ENCODE results near the gene UBE4B.

- TF ChIP-seq POLR2AphosphoS5 (IDR thresholded peaks at IDR 0.05; ENCODE audit: low read depth) (no peak), CTCF (conservative IDR thresholded peaks at IDR 0.05; ENCODE audit: low read depth in 2 of 2) (no peak), CREB1 (CRISPR knock-in tag; IDR thresholded peaks at IDR 0.05; ENCODE audit: low read depth) (no peak)
Measured at GRCh38 chr1:10114746-10115145, 82.0 kb downstream of the UBE4B start.

All from GM23338 (cell line).